GM23338 (cell line): ENCODE measurements around the gene MAP1LC3B2.

Experiments
- CREB1 ChIP-seq: fragments of 250-450 bp; sonication (Bioruptor Pico); IDR thresholded peaks from 2 replicates; pipeline ENCODE4 v1.5.0; 2020; ENCODE audit warnings: low read depth, mild to moderate bottlenecking, moderate library complexity
- CTCF ChIP-seq, 2 experiments: fragments of 200-600 bp in 1 of 2; sonication (generic) in 1 of 2; conservative IDR thresholded peaks; 2 replicates each; pipeline versions ENCODE4 v1.5.1 to v1.6.1; 2016 to 2017; ENCODE audit warnings: antibody characterized with exemption in 2 of 2, low read depth in 2 of 2, mild to moderate bottlenecking in 2 of 2, moderate library complexity in 1 of 2
- EZH2 ChIP-seq: fragments of 200-600 bp; sonication (generic); IDR thresholded peaks from one replicate; pipeline ENCODE4 v1.8.0; 2017; ENCODE audit warnings: antibody characterized with exemption, mild to moderate bottlenecking, low read depth; ENCODE audit not compliant: unreplicated experiment
- JUNB ChIP-seq: IDR thresholded peaks from one replicate; pipeline ENCODE4 v1.6.1; 2016; ENCODE audit warnings: antibody characterized with exemption; ENCODE audit not compliant: unreplicated experiment
- POLR2AphosphoS5 ChIP-seq: IDR thresholded peaks from 2 replicates; pipeline ENCODE4 v1.6.1; 2016; ENCODE audit warnings: antibody characterized with exemption, low read depth
- REST ChIP-seq: IDR thresholded peaks from one replicate; pipeline ENCODE4 v1.6.1; 2018; ENCODE audit warnings: antibody characterized with exemption; ENCODE audit not compliant: unreplicated experiment

- TF ChIP-seq CTCF (conservative IDR thresholded peaks at IDR 0.05; ENCODE audit: low read depth in 2 of 2): no peak
- no peak for TF ChIP-seq CREB1 (CRISPR knock-in tag)
- TF ChIP-seq POLR2AphosphoS5: no peak
- no peak for TF ChIP-seq EZH2
- no peak for TF ChIP-seq REST
- TF ChIP-seq JUNB: no peak
Observed at GRCh38 chr12:116562090-116562489, 2.9 kb downstream of the MAP1LC3B2 start.
